VCaP (cell line): ENCODE data around the gene AGAP3.

ENCODE experiments used
- H3K27ac ChIP-seq: fragments of 450-650 bp; 2 replicates; pipeline ENCODE4 v1.5.1; 2017
- TF ChIP-seq, protein P1 (sequence below): fragments of 450-650 bp; conservative IDR thresholded peaks from 2 replicates; pipeline ENCODE4 v1.5.1; 2017; ENCODE audit warnings: mild to moderate bottlenecking, moderate library complexity

Gene AGAP3

DNA sequence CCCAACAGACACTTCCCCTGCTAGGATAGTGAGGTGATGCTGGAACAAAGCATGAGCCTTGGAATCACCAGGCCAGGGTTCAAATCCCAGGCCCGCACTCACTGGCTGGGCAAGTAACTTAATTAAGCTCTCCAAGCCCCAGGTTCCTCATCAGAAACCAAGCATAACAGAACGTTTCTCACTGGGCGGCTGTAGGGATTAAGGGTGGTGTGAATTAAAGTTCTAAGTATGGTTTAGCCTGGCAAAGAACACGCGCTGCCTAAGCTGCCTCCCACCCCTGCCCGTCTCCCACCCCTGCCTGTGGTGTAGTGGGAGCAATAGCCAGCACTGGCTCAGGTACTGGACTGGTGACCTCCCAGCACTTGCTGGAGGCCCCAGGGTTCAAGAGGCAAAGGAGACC lies 21.3 kb upstream of the AGAP3 start:
- TF ChIP-seq, protein P1, sequence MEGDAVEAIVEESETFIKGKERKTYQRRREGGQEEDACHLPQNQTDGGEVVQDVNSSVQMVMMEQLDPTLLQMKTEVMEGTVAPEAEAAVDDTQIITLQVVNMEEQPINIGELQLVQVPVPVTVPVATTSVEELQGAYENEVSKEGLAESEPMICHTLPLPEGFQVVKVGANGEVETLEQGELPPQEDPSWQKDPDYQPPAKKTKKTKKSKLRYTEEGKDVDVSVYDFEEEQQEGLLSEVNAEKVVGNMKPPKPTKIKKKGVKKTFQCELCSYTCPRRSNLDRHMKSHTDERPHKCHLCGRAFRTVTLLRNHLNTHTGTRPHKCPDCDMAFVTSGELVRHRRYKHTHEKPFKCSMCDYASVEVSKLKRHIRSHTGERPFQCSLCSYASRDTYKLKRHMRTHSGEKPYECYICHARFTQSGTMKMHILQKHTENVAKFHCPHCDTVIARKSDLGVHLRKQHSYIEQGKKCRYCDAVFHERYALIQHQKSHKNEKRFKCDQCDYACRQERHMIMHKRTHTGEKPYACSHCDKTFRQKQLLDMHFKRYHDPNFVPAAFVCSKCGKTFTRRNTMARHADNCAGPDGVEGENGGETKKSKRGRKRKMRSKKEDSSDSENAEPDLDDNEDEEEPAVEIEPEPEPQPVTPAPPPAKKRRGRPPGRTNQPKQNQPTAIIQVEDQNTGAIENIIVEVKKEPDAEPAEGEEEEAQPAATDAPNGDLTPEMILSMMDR: no peak
- no peak overlapping the region for H3K27ac ChIP-seq

DNA sequence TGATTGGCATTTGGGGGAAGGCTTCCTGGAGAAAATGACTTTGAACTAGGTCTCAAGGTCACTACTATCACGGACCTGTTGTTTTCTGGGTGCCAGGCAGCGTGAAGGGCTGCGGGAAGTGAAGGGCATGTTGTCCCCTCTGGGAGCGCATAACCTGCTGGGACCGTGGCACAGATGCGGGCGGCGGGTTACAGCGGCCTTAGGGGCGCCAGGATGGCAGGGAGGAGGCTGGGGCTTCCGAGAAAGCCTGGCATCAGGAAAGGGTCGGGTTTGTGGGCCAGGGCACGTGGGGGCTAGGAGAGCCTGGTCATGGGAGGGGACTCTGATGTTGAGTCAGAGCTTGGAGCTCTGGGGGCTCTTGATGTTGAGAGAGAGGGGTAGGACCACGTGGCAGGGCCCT lies 20.8 kb upstream of the AGAP3 start:
- TF ChIP-seq, protein P1: no peak
- no peak overlapping the region for H3K27ac ChIP-seq

DNA sequence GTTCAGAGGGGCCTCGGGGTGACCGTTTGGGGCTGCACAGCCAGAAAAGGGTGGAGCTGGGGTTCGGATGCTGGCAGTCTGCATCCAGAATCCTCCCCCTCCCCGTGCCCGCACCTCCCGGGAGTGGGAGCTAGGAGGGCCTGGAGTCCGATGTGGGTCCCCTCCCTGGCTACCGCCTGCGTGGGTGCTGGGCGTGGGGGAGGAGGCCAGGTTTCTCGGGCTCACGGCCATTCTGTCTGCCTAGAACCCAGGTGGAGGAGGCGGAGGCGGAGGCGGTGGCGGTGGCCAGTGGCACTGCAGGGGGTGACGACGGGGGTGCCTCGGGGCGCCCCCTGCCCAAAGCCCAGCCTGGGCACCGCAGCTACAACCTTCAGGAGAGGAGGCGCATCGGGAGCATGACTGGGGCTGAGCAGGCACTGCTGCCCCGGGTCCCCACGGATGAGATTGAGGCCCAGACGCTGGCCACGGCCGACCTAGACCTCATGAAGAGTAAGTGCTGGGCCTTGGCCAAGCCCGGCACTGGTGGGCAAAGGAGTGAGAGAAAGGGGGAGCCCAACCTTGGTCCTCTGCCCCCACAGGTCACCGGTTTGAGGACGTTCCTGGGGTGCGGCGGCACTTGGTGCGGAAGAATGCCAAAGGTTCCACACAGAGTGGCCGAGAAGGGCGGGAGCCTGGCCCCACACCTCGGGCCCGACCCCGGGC lies 19.9 kb upstream of the AGAP3 start:
- TF ChIP-seq, protein P1: no peak

DNA sequence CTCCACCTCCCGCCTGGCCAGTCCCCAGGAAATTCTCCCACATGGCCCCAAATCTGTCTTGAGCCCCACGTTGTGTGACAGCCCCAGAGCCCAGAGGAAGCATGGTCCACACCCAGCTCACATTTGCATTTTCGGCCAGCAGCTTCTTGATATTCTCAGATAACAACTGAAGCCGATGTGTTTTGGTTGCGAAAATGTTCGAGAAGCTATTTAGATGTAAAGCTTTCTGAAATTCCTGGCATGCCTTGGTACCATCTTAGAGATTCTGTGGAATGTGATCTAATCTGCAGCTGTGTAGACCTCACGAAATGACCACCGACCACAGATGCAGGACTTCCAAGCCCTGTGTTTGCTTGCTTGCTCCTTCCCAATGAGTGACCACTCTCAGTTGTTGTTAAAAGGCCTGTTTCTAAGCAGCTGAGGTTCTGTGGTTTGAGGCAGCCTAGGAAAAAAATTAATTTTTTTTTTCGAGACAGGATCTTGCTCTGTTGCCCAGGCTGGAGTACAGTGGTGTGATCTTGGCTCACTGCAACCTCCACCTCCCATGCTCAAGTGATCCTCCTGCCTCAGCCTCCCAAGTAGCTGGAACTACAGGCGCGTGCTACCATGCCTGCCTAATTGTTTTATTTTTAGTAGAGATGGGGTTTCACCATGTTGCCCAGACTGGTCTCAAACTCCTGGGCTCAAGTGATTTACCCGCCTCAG lies 18.1 kb upstream of the AGAP3 start:
- TF ChIP-seq, protein P1: no peak
- no peak overlapping the region for H3K27ac ChIP-seq

More for the DNA sequence above, 19.9 kb upstream of the AGAP3 start:
- no peak overlapping the region for H3K27ac ChIP-seq

DNA sequence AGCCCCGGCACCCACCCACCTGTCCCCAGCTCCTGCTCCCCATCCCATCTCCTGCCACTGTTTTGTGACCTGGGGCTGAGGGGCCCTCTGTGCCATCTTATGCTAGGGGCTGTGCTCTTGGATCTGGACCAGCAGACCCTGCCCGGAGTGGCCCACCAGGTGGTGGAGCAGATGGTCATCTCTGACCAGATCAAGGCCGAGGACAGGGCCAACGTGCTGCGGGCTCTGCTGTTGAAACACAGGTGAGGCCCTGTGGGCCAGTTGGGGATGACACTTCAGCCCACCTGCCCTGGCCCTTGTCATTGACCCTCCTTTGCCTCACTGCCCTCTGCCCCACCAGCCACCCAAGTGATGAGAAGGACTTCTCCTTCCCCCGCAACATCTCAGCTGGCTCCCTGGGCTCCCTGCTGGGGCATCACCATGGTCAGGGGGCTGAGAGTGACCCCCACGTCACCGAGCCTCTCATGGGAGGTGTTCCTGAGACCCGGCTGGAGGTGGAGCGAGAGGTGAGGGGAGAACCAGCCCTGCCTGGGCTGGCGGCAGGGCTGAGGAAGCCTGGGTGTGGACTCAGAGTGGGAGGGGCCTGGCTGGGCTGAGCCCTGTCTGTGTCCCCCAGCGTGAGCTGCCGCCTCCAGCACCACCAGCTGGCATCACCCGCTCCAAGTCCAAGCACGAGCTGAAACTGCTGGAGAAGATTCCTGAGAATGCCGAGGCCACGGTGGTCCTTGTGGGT lies 16.3 kb upstream of the AGAP3 start:
- TF ChIP-seq, protein P1: no peak
- H3K27ac ChIP-seq: no peak overlapping the region

DNA sequence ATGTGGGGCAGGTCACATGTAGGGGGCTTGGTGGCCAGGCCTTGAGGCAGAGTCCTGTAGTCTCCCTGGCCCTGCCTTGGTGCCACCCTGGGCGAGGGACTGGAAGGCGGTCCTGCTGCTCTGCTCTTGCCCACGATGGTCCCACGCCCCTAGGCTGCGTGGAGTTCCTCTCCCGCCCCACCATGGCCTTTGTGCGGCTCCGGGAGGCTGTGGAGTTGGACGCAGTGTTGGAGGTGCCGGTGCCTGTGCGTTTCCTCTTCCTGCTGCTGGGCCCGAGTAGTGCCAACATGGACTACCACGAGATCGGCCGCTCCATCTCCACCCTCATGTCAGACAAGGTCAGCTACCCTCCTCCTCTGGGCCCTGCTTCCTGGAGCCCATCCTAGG lies 15.7 kb upstream of the AGAP3 start:
- TF ChIP-seq, protein P1: no peak
- no peak overlapping the region for H3K27ac ChIP-seq
